Measurements from ENCODE around the gene RCAN1. TPM values are rescaled to one million over a fixed set of nuclear protein-coding genes. Genes with fewer than 3 reads are reported as not detected.

The RCAN1 gene
- total RNA-seq, 1 donor, result 308 TPM

DNA sequence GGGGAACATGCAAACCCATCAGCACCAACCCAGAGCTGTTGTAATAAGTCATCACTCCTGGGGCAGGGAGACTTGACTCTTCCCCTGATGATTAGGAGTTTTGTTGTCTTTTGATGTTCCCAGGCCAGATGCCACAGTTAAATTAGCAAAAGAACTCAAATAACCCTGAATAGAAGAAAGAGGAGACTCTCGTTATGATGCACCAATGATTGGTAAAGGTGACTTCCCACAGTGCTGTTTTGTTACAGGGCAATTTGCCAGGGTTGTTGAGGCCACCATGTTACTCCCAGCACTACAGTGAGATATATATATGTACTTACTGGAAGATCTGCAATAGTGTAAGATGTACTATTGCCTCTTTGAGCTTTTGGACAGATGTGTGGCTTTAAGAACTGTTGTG is 24.3 kb upstream of the RCAN1 start:
- TF ChIP-seq, protein P1, sequence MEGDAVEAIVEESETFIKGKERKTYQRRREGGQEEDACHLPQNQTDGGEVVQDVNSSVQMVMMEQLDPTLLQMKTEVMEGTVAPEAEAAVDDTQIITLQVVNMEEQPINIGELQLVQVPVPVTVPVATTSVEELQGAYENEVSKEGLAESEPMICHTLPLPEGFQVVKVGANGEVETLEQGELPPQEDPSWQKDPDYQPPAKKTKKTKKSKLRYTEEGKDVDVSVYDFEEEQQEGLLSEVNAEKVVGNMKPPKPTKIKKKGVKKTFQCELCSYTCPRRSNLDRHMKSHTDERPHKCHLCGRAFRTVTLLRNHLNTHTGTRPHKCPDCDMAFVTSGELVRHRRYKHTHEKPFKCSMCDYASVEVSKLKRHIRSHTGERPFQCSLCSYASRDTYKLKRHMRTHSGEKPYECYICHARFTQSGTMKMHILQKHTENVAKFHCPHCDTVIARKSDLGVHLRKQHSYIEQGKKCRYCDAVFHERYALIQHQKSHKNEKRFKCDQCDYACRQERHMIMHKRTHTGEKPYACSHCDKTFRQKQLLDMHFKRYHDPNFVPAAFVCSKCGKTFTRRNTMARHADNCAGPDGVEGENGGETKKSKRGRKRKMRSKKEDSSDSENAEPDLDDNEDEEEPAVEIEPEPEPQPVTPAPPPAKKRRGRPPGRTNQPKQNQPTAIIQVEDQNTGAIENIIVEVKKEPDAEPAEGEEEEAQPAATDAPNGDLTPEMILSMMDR (IDR thresholded peaks at IDR 0.05; ENCODE audit: insufficient read depth, low read depth, low read length), result no peak
- no peak overlapping the region for H3K4me3 ChIP-seq (ENCODE audit: low read depth, low read length)
- DNase-seq (ENCODE audit: low read depth), result no peak

DNA sequence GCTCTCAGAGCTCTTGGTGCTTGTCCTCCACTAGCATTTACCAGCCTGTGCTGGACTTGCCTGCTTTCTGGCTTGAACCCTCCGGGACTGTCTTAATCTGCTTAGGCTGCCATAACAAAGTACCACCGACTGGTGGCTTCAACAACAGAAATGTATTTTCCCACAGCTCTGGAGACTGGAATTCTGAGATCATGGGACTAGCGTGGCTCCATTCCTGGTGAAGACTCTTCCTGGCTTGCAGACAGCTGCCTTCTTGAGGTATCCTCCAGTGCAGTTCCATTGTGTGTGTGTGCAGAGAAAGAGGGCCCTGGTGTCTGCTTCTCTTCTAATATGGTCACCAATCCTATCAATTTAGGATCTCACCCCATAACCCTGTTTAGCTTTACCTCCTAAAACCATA is 22.0 kb upstream of the RCAN1 start:
- TF ChIP-seq, protein P1 (IDR thresholded peaks at IDR 0.05; ENCODE audit: insufficient read depth, low read depth, low read length), result no peak
- H3K4me3 ChIP-seq (ENCODE audit: low read depth, low read length), result no peak overlapping the region
- DNase-seq (ENCODE audit: low read depth), result no peak

DNA sequence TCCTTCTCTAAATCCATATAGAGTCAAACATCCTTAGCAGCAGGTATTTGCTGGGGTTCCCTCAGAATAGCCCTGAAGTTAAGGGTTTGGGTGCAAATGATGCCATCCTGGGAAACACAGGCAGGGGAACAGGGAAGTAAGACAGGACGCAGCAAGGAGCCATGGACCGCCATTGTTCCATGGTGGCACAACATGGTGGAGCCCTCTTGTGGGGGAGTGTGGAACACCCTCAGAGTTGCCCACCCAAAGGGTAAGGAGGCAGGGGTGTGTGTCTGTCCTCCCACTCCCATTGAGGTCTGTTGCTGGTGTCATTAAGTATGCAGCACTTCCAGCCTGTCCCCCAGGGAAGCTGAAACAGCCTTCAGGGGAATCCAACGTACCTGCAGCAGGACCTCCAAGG is 20.4 kb upstream of the RCAN1 start:
- H3K4me3 ChIP-seq (ENCODE audit: low read depth, low read length), result no peak overlapping the region
- TF ChIP-seq, protein P1 (IDR thresholded peaks at IDR 0.05; ENCODE audit: insufficient read depth, low read depth, low read length), result peak; percentile 42
- DNase-seq (ENCODE audit: low read depth), result no peak

DNA sequence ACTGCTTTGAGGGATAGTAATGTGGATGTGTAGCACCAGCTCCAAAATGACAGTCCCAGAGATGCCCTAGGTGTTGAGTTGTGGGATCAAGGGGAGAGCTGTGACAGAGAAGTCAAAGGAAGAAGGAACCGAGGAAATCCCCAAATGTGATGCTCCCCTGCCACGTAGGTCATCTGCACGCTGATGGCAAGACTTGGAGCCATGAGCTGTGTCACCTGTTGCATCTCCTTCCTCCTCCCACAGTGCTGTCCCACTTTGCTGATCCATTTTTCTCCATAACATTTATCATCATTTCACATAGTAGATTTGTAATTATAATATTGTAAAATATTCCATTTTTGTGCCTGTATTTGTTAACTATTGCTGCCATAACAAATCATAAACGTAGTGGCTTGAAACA is 17.6 kb upstream of the RCAN1 start:
- TF ChIP-seq, protein P1 (IDR thresholded peaks at IDR 0.05; ENCODE audit: insufficient read depth, low read depth, low read length), result no peak
- H3K4me3 ChIP-seq (ENCODE audit: low read depth, low read length), result no peak overlapping the region
- DNase-seq (ENCODE audit: low read depth), result no peak

DNA sequence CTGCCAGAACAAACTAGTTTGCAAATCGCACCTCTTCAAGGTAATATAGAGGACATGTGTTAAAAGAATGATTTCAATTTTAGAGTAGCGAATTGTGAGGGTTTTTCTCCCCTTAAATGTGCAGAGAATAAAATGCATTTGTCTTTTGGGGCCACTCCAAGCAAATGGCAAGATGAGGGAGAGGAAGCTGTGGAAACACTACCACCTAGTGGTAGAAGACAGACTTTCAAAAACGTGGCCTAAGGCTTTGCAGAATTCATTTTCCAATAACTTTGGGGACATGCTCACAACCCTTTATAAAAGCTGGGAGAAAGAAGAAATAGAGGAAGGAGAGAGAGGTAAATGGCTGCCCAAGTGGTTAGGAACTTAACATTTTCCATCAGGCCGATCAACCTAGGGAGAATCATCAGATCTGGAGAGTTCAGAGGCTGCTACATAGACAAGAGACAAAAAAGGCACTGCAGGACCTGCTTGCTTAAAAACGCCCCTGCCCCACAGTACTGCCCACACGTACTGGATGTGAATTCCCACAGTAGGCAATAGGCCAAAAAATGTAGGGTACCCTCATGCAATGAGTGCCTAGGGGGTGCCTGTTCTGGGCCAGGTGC is 15.7 kb upstream of the RCAN1 start:
- TF ChIP-seq, protein P1 (IDR thresholded peaks at IDR 0.05; ENCODE audit: insufficient read depth, low read depth, low read length), result peak; percentile 77
- peak; percentile 67 for DNase-seq (ENCODE audit: low read depth)
- no peak overlapping the region for H3K4me3 ChIP-seq (ENCODE audit: low read depth, low read length)

DNA sequence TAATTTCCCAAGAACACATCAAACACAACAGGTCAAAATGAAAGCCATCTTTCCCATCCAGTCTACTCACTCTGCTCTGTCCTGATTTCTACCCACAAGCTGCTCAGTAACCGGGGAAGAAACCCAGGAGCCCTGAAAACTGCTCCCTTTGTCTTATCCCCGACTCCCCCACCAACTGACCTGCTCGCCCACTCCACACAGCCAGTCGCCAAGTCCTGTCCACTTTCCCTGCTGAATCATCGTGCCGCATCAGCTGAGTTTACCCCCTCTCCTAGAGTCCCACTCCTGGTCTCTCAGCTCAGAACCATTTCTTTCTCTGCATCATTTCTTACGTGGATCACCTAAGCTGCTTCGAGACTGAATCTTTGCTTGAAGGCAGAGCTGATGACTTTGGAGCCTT is 11.2 kb upstream of the RCAN1 start:
- TF ChIP-seq, protein P1 (IDR thresholded peaks at IDR 0.05; ENCODE audit: insufficient read depth, low read depth, low read length), result no peak
- DNase-seq (ENCODE audit: low read depth), result no peak
- H3K4me3 ChIP-seq (ENCODE audit: low read depth, low read length), result no peak overlapping the region

DNA sequence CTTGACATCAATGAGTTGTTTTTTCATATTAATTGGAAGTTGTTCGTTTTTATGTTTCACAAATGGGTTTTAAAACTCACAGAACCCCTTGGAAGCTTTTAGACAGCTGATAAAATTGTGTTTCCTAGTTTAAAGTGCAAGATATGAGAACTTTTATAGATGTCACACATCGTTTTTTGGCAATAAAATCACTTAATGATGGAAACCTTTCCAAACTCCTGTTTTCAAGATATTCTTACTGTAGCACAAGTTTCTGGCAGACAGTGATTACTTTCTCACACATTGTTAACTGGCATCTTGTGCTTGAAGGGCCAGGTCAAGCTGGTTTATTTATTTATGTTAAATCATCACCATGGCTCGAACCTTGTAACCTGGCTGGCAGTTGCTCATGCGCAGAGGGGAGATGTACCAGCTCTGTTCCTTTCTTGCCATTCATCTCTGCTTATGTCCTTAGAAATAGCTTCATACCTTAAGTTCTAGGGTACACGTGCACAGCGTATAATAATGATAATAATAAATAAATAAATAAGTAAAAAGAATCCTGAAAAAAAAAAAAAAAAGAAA is 10.2 kb upstream of the RCAN1 start:
- H3K4me3 ChIP-seq (ENCODE audit: low read depth, low read length), result no peak overlapping the region
- TF ChIP-seq, protein P1 (IDR thresholded peaks at IDR 0.05; ENCODE audit: insufficient read depth, low read depth, low read length), result no peak
- DNase-seq (ENCODE audit: low read depth), result no peak

Data from fibroblast of villous mesenchyme (primary cell).